Mammary epithelial cell (primary cell): ENCODE measurements around the gene PLXNA2.

ENCODE experiments used
- EZH2 ChIP-seq: IDR thresholded peaks from 2 replicates; pipeline ENCODE4 v1.6.1; 2012; ENCODE audit warnings: low read length, inconsistent platforms, borderline replicate concordance
- TF ChIP-seq, protein P1 (sequence below), 2 donors: IDR thresholded peaks in 1 of 2; conservative IDR thresholded peaks in 1 of 2; 2 replicates each; pipeline ENCODE4 v1.5.1; 2011 to 2012; ENCODE audit warnings: inconsistent platforms in 2 of 2, low read length in 2 of 2, mild to moderate bottlenecking in 2 of 2, control low read depth in 1 of 2, low read depth in 1 of 2; ENCODE audit not compliant: insufficient read depth in 1 of 2; ENCODE audit errors: extremely low read depth in 1 of 2

DNA sequence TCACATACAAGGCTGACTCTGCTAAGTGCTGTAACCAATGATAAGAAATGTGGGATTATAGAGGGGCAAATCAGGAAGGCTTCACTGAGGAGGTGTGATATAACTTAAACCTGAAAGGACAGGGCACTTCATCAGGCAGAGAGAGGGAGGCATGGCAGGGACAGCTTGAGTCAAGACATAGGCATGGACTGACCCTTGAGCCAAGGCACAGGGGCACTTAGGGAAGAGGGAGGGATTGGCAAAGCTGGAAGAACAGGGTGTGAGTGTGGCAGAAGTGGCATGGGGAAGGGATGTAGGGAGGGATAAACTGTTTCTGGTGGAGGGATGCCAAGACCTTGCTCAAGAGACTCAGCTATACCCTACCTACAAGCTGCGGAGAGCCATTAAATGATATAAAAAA is 81.3 kb downstream of the PLXNA2 start:
- TF ChIP-seq, protein P1, sequence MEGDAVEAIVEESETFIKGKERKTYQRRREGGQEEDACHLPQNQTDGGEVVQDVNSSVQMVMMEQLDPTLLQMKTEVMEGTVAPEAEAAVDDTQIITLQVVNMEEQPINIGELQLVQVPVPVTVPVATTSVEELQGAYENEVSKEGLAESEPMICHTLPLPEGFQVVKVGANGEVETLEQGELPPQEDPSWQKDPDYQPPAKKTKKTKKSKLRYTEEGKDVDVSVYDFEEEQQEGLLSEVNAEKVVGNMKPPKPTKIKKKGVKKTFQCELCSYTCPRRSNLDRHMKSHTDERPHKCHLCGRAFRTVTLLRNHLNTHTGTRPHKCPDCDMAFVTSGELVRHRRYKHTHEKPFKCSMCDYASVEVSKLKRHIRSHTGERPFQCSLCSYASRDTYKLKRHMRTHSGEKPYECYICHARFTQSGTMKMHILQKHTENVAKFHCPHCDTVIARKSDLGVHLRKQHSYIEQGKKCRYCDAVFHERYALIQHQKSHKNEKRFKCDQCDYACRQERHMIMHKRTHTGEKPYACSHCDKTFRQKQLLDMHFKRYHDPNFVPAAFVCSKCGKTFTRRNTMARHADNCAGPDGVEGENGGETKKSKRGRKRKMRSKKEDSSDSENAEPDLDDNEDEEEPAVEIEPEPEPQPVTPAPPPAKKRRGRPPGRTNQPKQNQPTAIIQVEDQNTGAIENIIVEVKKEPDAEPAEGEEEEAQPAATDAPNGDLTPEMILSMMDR (conservative IDR thresholded peaks at IDR 0.05 in 1 of 2, IDR thresholded peaks at IDR 0.05 in 1 of 2; ENCODE audit: extremely low read depth in 1 of 2, insufficient read depth in 1 of 2, low read depth in 1 of 2, low read length in 2 of 2): no peak
- no peak for TF ChIP-seq EZH2
